ENCODE results near the gene ASB3. TPM values are rescaled to one million over a fixed set of nuclear protein-coding genes. Genes with fewer than 3 reads are reported as not detected.

Gene ASB3
- total and polyA plus RNA-seq, 9 of the 15 experiments (the other 6 are each of a cell fraction or from before 2014, with no cell fraction given): 13.6 to 35.3 (median 18.7) TPM

DNA sequence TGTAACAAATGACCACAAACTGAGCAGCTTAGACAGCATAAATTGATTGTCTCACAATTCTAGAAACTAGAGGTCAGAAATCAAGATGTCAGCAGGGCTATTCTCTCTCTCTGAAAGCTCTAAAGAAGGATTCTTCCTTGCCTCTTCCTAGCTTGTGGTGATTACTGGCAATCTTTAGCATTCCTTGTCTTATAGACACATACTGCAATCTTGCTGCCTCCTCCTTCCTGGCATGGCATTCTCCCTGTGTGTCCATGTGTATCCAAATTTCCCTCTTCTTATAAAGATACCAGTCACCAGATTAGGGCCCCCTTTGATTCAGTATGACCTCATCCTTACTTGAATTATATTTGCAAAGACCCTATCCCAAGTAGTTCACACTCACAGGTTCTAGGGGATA lies 2.3 kb downstream of the ASB3 start (continued):
- TF ChIP-seq MEF2D (tag; conservative IDR thresholded peaks at IDR 0.05; ENCODE audit: low read depth): no peak
- no peak for TF ChIP-seq GABPA (tag; conservative IDR thresholded peaks at IDR 0.05; ENCODE audit: low read depth)
- TF ChIP-seq POLR2AphosphoS2 (IDR thresholded peaks at IDR 0.05; ENCODE audit: low read length): no peak
- no peak for TF ChIP-seq ARNT (IDR thresholded peaks at IDR 0.05)
- TF ChIP-seq BHLHE40 (IDR thresholded peaks at IDR 0.05; ENCODE audit: low read length): no peak
- TF ChIP-seq, protein P1, sequence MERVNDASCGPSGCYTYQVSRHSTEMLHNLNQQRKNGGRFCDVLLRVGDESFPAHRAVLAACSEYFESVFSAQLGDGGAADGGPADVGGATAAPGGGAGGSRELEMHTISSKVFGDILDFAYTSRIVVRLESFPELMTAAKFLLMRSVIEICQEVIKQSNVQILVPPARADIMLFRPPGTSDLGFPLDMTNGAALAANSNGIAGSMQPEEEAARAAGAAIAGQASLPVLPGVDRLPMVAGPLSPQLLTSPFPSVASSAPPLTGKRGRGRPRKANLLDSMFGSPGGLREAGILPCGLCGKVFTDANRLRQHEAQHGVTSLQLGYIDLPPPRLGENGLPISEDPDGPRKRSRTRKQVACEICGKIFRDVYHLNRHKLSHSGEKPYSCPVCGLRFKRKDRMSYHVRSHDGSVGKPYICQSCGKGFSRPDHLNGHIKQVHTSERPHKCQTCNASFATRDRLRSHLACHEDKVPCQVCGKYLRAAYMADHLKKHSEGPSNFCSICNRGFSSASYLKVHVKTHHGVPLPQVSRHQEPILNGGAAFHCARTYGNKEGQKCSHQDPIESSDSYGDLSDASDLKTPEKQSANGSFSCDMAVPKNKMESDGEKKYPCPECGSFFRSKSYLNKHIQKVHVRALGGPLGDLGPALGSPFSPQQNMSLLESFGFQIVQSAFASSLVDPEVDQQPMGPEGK (CRISPR knock-in tag; IDR thresholded peaks at IDR 0.05; ENCODE audit: borderline replicate concordance): no peak
- TF ChIP-seq SRSF1 (IDR thresholded peaks at IDR 0.05; ENCODE audit: low read depth, low read length): no peak
- TF ChIP-seq ZNF584 (CRISPR knock-in tag; IDR thresholded peaks at IDR 0.05; ENCODE audit: low read depth): no peak

DNA sequence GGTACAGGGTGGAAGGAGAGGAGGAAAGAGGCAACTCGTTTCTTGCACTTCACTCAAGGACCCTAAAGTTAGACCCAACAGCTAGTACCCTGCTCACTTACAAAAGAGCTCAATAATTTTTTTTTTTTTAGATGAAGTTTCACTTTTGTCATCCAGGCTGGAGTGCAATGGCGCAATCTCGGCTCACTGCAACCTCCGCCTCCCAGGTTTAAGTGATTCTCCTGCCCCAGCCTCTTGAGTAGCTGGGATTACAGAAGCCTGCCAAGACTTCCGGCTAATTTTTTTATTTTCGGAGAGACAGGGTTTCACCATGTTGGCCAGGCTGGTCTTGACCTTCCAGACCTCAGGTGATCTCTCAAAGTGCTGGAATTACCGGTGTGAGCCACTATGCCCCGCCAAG lies 4.1 kb downstream of the ASB3 start:
- Histone ChIP-seq H3K4me2 (ENCODE audit: insufficient read depth, low read length) (no peak overlapping the region), H3K4me3 (no peak overlapping the region), H3K27me3 (ENCODE audit: control insufficient read depth in 2 of 2, insufficient read depth in 2 of 2, low read length in 2 of 2) (no peaks in the 10 kb centered on the region; a peak in 1 of 5 replicates), H3K79me2 (ENCODE audit: control insufficient read depth, insufficient read depth, low read length) (peaks cover 95% of the 10 kb centered on the region), H3K4me1 (replicated peaks in 1 of 2; ENCODE audit: control insufficient read depth in 2 of 2, insufficient read depth in 2 of 2, low read length in 2 of 2) (peaks cover 4 to 11% of the 10 kb centered on the region in 2 experiments; a peak in 3 of 5 replicates), H3K9me3 (replicated peaks; ENCODE audit: control insufficient read depth, insufficient read depth, low read depth, low read length) (no peaks in the 10 kb centered on the region), H4K20me1 (replicated peaks; ENCODE audit: control insufficient read depth, insufficient read depth, low read length) (no peaks in the 10 kb centered on the region; the same call in 1 of the 2 replicates), H3K9me1 (ENCODE audit: control insufficient read depth, insufficient read depth, low read length) (no peaks in the 10 kb centered on the region), H3K9ac (ENCODE audit: insufficient read depth in 1 of 2, low read depth in 2 of 2, low read length in 2 of 2) (no peak overlapping the region), H2AFZ (ENCODE audit: low read depth, low read length) (no peak overlapping the region), H3K27ac (ENCODE audit: extremely low read depth, low read depth, low read length) (no peak overlapping the region), H3K36me3 (ENCODE audit: control insufficient read depth, insufficient read depth, low read length) (peaks cover 36% of the 10 kb centered on the region; the same call in 2 of the 3 replicates)
- no peak for ATAC-seq
- 78% methylated on average over 8 of the region's 8 CpGs for WGBS (ENCODE audit: insufficient coverage, low coverage, missing lambda C conversion rate)
- in situ Hi-C loops (cut with MboI): no loop called here
- POLR2A ChIA-PET: interaction anchor here (0.6 to 5.8 kb wide), 3 partner anchors 14 to 961 kb away, joined by 3 to 45 read pairs (median 3); partner anchors contain the start of gene CHAC2
- FAIRE-seq: no peak
- DNase-seq (ENCODE audit: extremely low read depth in 1 of 4, low spot score in 3 of 4): no peak
- CTCF ChIA-PET (ENCODE audit: low intra/inter-chr PET ratio): no interaction called here
- intact Hi-C loops (cut with micrococcal nuclease): no loop called here
- BruUV-seq (replicated peaks): no TSS peak
- TF ChIP-seq BRD4 (IDR thresholded peaks at IDR 0.05) (no peak), ZSCAN32 (CRISPR knock-in tag; IDR thresholded peaks at IDR 0.05) (no peak), ZNF696 (CRISPR knock-in tag; conservative IDR thresholded peaks at IDR 0.05) (no peak), MTA2 (IDR thresholded peaks at IDR 0.05; ENCODE audit: low read depth) (no peak), U2AF1 (optimal IDR thresholded peaks at IDR 0.05; ENCODE audit: low read depth, low read length) (no peak)
- TF ChIP-seq, protein P2, sequence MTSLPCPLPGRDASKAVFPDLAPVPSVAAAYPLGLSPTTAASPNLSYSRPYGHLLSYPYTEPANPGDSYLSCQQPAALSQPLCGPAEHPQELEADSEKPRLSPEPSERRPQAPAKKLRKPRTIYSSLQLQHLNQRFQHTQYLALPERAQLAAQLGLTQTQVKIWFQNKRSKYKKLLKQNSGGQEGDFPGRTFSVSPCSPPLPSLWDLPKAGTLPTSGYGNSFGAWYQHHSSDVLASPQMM (CRISPR knock-in tag; IDR thresholded peaks at IDR 0.05): no peak
- TF ChIP-seq, protein P3, sequence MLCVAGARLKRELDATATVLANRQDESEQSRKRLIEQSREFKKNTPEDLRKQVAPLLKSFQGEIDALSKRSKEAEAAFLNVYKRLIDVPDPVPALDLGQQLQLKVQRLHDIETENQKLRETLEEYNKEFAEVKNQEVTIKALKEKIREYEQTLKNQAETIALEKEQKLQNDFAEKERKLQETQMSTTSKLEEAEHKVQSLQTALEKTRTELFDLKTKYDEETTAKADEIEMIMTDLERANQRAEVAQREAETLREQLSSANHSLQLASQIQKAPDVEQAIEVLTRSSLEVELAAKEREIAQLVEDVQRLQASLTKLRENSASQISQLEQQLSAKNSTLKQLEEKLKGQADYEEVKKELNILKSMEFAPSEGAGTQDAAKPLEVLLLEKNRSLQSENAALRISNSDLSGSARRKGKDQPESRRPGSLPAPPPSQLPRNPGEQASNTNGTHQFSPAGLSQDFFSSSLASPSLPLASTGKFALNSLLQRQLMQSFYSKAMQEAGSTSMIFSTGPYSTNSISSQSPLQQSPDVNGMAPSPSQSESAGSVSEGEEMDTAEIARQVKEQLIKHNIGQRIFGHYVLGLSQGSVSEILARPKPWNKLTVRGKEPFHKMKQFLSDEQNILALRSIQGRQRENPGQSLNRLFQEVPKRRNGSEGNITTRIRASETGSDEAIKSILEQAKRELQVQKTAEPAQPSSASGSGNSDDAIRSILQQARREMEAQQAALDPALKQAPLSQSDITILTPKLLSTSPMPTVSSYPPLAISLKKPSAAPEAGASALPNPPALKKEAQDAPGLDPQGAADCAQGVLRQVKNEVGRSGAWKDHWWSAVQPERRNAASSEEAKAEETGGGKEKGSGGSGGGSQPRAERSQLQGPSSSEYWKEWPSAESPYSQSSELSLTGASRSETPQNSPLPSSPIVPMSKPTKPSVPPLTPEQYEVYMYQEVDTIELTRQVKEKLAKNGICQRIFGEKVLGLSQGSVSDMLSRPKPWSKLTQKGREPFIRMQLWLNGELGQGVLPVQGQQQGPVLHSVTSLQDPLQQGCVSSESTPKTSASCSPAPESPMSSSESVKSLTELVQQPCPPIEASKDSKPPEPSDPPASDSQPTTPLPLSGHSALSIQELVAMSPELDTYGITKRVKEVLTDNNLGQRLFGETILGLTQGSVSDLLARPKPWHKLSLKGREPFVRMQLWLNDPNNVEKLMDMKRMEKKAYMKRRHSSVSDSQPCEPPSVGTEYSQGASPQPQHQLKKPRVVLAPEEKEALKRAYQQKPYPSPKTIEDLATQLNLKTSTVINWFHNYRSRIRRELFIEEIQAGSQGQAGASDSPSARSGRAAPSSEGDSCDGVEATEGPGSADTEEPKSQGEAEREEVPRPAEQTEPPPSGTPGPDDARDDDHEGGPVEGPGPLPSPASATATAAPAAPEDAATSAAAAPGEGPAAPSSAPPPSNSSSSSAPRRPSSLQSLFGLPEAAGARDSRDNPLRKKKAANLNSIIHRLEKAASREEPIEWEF (CRISPR knock-in tag; IDR thresholded peaks at IDR 0.05): no peak
